Endothelial cell of umbilical vein (primary cell): ENCODE measurements around the gene TMEM220.

Experiments
- EZH2 ChIP-seq: IDR thresholded peaks from 2 replicates; pipeline ENCODE4 v1.6.1; 2012; ENCODE audit warnings: borderline replicate concordance, low read depth, mild to moderate bottlenecking, moderate library complexity, low read length, inconsistent platforms; ENCODE audit not compliant: severe bottlenecking
- FOS ChIP-seq: IDR thresholded peaks from 2 replicates; pipeline ENCODE4 v1.6.1; 2011; ENCODE audit warnings: mild to moderate bottlenecking, low read length, moderate library complexity, borderline replicate concordance; ENCODE audit not compliant: insufficient read depth
- GATA2 ChIP-seq: IDR thresholded peaks from 2 replicates; pipeline ENCODE4 v1.7.0; 2011; ENCODE audit warnings: low read depth, mild to moderate bottlenecking, moderate library complexity, mixed read lengths, low read length; ENCODE audit not compliant: insufficient read length, insufficient read depth
- JUN ChIP-seq: IDR thresholded peaks from 2 replicates; pipeline ENCODE4 v1.6.1; 2011; ENCODE audit warnings: borderline replicate concordance, low read depth; ENCODE audit not compliant: insufficient read length, insufficient read depth
- MAX ChIP-seq: IDR thresholded peaks from 2 replicates; pipeline ENCODE4 v1.6.1; 2011; ENCODE audit not compliant: insufficient read depth, insufficient read length
- MYC ChIP-seq: IDR thresholded peaks from one replicate; pipeline ENCODE4 v1.6.1; 2011; ENCODE audit warnings: mild to moderate bottlenecking, low read depth, low read length
- POLR2A ChIP-seq: IDR thresholded peaks from 2 replicates; pipeline ENCODE4 v1.6.1; 2012; ENCODE audit warnings: low read depth, mild to moderate bottlenecking, control low read depth, low read length
- POLR2AphosphoS5 ChIP-seq: IDR thresholded peaks from 2 replicates; pipeline ENCODE4 v1.6.1; 2012; ENCODE audit warnings: low read depth, mild to moderate bottlenecking, control low read depth, low read length, moderate library complexity; ENCODE audit not compliant: insufficient read depth
- TF ChIP-seq, protein P1 (sequence below), 2 donors: IDR thresholded peaks; 1 replicate in 1 of 2; 2 replicates in 1 of 2; pipeline ENCODE4 v1.5.1; 2011; ENCODE audit warnings: low read length in 2 of 2, mild to moderate bottlenecking in 2 of 2, moderate library complexity in 2 of 2, control low read depth in 1 of 2, inconsistent platforms in 1 of 2, low read depth in 1 of 2; ENCODE audit not compliant: insufficient read depth in 1 of 2; ENCODE audit errors: extremely low read depth in 1 of 2

DNA sequence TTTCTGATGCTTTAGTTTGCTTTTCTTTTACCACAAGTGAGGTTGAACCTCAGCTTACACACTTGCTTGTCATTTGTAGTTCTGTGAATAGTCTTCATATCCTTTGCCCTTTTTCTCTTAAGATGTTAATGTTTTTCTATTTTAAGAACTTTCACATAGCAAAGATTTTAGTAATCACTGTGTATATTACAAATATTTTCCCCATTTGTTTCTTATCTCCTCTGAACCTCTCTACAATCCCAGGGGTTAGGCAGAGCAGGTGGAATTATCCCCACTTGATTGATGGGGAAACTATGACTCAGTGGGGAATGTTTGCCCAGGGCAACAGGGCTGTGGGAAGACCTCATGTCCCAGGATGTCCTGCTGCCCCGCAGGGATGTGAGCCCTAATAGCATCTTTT lies 61.0 kb downstream of the TMEM220 start:
- TF ChIP-seq, protein P1, sequence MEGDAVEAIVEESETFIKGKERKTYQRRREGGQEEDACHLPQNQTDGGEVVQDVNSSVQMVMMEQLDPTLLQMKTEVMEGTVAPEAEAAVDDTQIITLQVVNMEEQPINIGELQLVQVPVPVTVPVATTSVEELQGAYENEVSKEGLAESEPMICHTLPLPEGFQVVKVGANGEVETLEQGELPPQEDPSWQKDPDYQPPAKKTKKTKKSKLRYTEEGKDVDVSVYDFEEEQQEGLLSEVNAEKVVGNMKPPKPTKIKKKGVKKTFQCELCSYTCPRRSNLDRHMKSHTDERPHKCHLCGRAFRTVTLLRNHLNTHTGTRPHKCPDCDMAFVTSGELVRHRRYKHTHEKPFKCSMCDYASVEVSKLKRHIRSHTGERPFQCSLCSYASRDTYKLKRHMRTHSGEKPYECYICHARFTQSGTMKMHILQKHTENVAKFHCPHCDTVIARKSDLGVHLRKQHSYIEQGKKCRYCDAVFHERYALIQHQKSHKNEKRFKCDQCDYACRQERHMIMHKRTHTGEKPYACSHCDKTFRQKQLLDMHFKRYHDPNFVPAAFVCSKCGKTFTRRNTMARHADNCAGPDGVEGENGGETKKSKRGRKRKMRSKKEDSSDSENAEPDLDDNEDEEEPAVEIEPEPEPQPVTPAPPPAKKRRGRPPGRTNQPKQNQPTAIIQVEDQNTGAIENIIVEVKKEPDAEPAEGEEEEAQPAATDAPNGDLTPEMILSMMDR (IDR thresholded peaks at IDR 0.05; ENCODE audit: extremely low read depth in 1 of 2, insufficient read depth in 1 of 2, low read depth in 1 of 2, low read length in 2 of 2), result no peak
- TF ChIP-seq POLR2A (no peak), FOS (no peak), MAX (no peak), EZH2 (no peak), MYC (no peak), JUN (no peak), POLR2AphosphoS5 (no peak), GATA2 (no peak)
